ENCODE results near the gene ATG2A. TPM values are rescaled to one million over a fixed set of nuclear protein-coding genes. Genes with fewer than 3 reads are reported as not detected.
A peak's percentile ranks its signal among the peaks of the same experiment; 100 is the strongest.

The ATG2A gene
- total RNA-seq, 1 donor from 2014 or later: 4.4 TPM

- Histone ChIP-seq H2AFZ (replicated peaks) (no peak overlapping the region), H3K4me3 (no peak overlapping the region), H3K27me3 (no peaks in the 10 kb centered on the region), H3K4me2 (no peak overlapping the region), H3F3A (ENCODE audit: low read depth) (peaks cover 14% of the 10 kb centered on the region), H3K36me3 (no peaks in the 10 kb centered on the region), H3K9ac (no peak overlapping the region), H3K27ac (no peak overlapping the region), H4K20me1 (ENCODE audit: low read depth) (peaks cover 18% of the 10 kb centered on the region), H3K4me1 (peaks cover 37% of the 10 kb centered on the region), H3K9me3 (ENCODE audit: low read depth) (no peaks in the 10 kb centered on the region), H3K79me2 (ENCODE audit: low read depth) (peaks cover 14% of the 10 kb centered on the region)
- Mint-ChIP-seq H3K36me3 (peaks cover 3% of the 10 kb centered on the region), H3K9me3 (no peaks in the 10 kb centered on the region), H3K27ac (no peak overlapping the region), H3K4me3 (no peak overlapping the region), H3K4me1 (peaks cover 38% of the 10 kb centered on the region), H3K27me3 (ENCODE audit: insufficient read depth, low read depth) (peaks cover 4% of the 10 kb centered on the region)
- no peak for TF ChIP-seq CTCF (IDR thresholded peaks at IDR 0.05)
- no peak for TF ChIP-seq EZH2 (IDR thresholded peaks at IDR 0.05)
- no peak for TF ChIP-seq EZH2phosphoT487 (IDR thresholded peaks at IDR 0.05)
- DNase-seq (ENCODE audit: low spot score): no peak
Measured at GRCh38 chr11:64861227-64861975, 55.6 kb downstream of the ATG2A start.

- Histone ChIP-seq H3K9me3 (ENCODE audit: low read depth) (no peaks in the 10 kb centered on the region), H3K4me1 (peaks cover 29% of the 10 kb centered on the region), H4K20me1 (ENCODE audit: low read depth) (peaks cover 18% of the 10 kb centered on the region), H3K4me3 (no peak overlapping the region), H3K36me3 (no peaks in the 10 kb centered on the region), H2AFZ (replicated peaks) (no peak overlapping the region), H3K9ac (no peak overlapping the region), H3K27me3 (no peaks in the 10 kb centered on the region), H3K27ac (no peak overlapping the region), H3K4me2 (no peak overlapping the region), H3F3A (ENCODE audit: low read depth) (peaks cover 14% of the 10 kb centered on the region), H3K79me2 (ENCODE audit: low read depth) (peaks cover 14% of the 10 kb centered on the region)
- Mint-ChIP-seq H3K4me3 (no peak overlapping the region), H3K27ac (peak overlapping the region; percentile 66), H3K36me3 (peaks cover 3% of the 10 kb centered on the region), H3K9me3 (no peaks in the 10 kb centered on the region), H3K4me1 (peaks cover 23% of the 10 kb centered on the region), H3K27me3 (ENCODE audit: insufficient read depth, low read depth) (peaks cover 11% of the 10 kb centered on the region)
- TF ChIP-seq EZH2 (IDR thresholded peaks at IDR 0.05): no peak
- no peak for TF ChIP-seq CTCF (IDR thresholded peaks at IDR 0.05)
- no peak for TF ChIP-seq EZH2phosphoT487 (IDR thresholded peaks at IDR 0.05)
- DNase-seq (ENCODE audit: low spot score): no peak
Measured at GRCh38 chr11:64859542-64860414, 57.2 kb downstream of the ATG2A start.

GRCh38 chr11:64858467-64859263, 58.3 kb downstream of the ATG2A start:
- H3K36me3 ChIP-seq: no peaks in the 10 kb centered on the region

More at GRCh38 chr11:64858467-64859263, 58.3 kb downstream of the ATG2A start:
- H3K4me1 Mint-ChIP-seq: peaks cover 13% of the 10 kb centered on the region
- Histone ChIP-seq H2AFZ (replicated peaks) (no peak overlapping the region), H3F3A (ENCODE audit: low read depth) (peaks cover 14% of the 10 kb centered on the region), H4K20me1 (ENCODE audit: low read depth) (peaks cover 9% of the 10 kb centered on the region), H3K9me3 (ENCODE audit: low read depth) (no peaks in the 10 kb centered on the region), H3K4me2 (no peak overlapping the region), H3K4me1 (peaks cover 18% of the 10 kb centered on the region), H3K9ac (no peak overlapping the region), H3K27ac (no peak overlapping the region), H3K79me2 (ENCODE audit: low read depth) (peaks cover 14% of the 10 kb centered on the region), H3K4me3 (no peak overlapping the region), H3K27me3 (no peaks in the 10 kb centered on the region)
- H3K9me3 Mint-ChIP-seq: no peaks in the 10 kb centered on the region
- TF ChIP-seq CTCF (IDR thresholded peaks at IDR 0.05) (no peak), EZH2 (IDR thresholded peaks at IDR 0.05) (no peak)
- peaks cover 6% of the 10 kb centered on the region for H3K36me3 Mint-ChIP-seq
- peaks cover 11% of the 10 kb centered on the region for H3K27me3 Mint-ChIP-seq (ENCODE audit: insufficient read depth, low read depth)
- H3K27ac Mint-ChIP-seq: no peak overlapping the region
- H3K4me3 Mint-ChIP-seq: no peak overlapping the region
- DNase-seq (ENCODE audit: low spot score): no peak
